Suprapubic skin (tissue), 3 donors: ENCODE results near the gene P2RY14.

Experiments used
- CTCF ChIP-seq, 2 donors: fragments of 200-600 bp in 1 of 2; fragments of 450-650 bp in 1 of 2; sonication (generic) in 1 of 2; IDR thresholded peaks; one replicate each; pipeline ENCODE4 v1.5.1; 2016 to 2019; ENCODE audit warnings: antibody characterized with exemption in 2 of 2, mild to moderate bottlenecking in 1 of 2, moderate library complexity in 1 of 2
- POLR2A ChIP-seq, 2 donors: fragments of 450-650 bp; IDR thresholded peaks; one replicate each; pipeline ENCODE4 v1.6.1; 2017; ENCODE audit warnings: antibody characterized with exemption in 2 of 2, mild to moderate bottlenecking in 2 of 2, moderate library complexity in 2 of 2

- TF ChIP-seq POLR2A (IDR thresholded peaks at IDR 0.05) (no peak), CTCF (IDR thresholded peaks at IDR 0.05) (no peak)
Measured at GRCh38 chr3:151228666-151229040, 49.7 kb downstream of the P2RY14 start.
